GM12878 (cell line): ENCODE measurements around the gene SCCPDH.

Experiments used
- ATF7 ChIP-seq: fragments of 450-650 bp; IDR thresholded peaks from 2 replicates; pipeline ENCODE4 v1.6.1; 2016; ENCODE audit warnings: low read depth, mild to moderate bottlenecking
- MXI1 ChIP-seq: fragments of 150-350 bp; IDR thresholded peaks from 2 replicates; pipeline ENCODE4 v1.6.1; 2011; ENCODE audit warnings: low read depth, mild to moderate bottlenecking, inconsistent platforms, low read length, improper control_type of control experiment
- TF ChIP-seq, protein P1 (sequence below), 3 experiments: IDR thresholded peaks in 2 of 3; conservative IDR thresholded peaks in 1 of 3; 2 replicates each; pipeline ENCODE4 v1.5.1; 2011; ENCODE audit warnings: low read depth in 3 of 3, low read length in 3 of 3, mild to moderate bottlenecking in 3 of 3, control low read depth in 2 of 3, moderate library complexity in 2 of 3, inconsistent platforms in 1 of 3, mixed read lengths in 1 of 3; ENCODE audit not compliant: control insufficient read depth in 2 of 3, insufficient read depth in 1 of 3; ENCODE audit errors: extremely low read depth in 1 of 3

GRCh38 chr1:246680190-246680589 is 44.0 kb upstream of the SCCPDH start:
- TF ChIP-seq, protein P1, sequence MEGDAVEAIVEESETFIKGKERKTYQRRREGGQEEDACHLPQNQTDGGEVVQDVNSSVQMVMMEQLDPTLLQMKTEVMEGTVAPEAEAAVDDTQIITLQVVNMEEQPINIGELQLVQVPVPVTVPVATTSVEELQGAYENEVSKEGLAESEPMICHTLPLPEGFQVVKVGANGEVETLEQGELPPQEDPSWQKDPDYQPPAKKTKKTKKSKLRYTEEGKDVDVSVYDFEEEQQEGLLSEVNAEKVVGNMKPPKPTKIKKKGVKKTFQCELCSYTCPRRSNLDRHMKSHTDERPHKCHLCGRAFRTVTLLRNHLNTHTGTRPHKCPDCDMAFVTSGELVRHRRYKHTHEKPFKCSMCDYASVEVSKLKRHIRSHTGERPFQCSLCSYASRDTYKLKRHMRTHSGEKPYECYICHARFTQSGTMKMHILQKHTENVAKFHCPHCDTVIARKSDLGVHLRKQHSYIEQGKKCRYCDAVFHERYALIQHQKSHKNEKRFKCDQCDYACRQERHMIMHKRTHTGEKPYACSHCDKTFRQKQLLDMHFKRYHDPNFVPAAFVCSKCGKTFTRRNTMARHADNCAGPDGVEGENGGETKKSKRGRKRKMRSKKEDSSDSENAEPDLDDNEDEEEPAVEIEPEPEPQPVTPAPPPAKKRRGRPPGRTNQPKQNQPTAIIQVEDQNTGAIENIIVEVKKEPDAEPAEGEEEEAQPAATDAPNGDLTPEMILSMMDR (IDR thresholded peaks at IDR 0.05 in 2 of 3, conservative IDR thresholded peaks at IDR 0.05 in 1 of 3; ENCODE audit: control insufficient read depth in 2 of 3, extremely low read depth in 1 of 3, insufficient read depth in 1 of 3, low read depth in 3 of 3, low read length in 3 of 3), result no peak
- no peak for TF ChIP-seq ATF7
- TF ChIP-seq MXI1, result no peak
